Cardiac fibroblast (primary cell): ENCODE results near the gene CDK5R2.

Source experiments
- DNase-seq, 2 donors: peaks; one replicate each; pipeline versions ENCODE4 v3.0.0 to v3.0.0-alpha.2; 2010; ENCODE audit warnings: low read depth in 2 of 2
- H3K4me3 ChIP-seq, 2 donors: replicated peaks in 1 of 2; 1 replicate in 1 of 2; 2 replicates in 1 of 2; pipeline ENCODE4 v1.5.1; 2011; ENCODE audit warnings: low read depth in 2 of 2, low read length in 2 of 2, mild to moderate bottlenecking in 2 of 2, moderate library complexity in 1 of 2
- TF ChIP-seq, protein P1 (sequence below): IDR thresholded peaks from one replicate; pipeline ENCODE4 v1.5.1; 2011; ENCODE audit warnings: low read depth, mild to moderate bottlenecking, low read length, inconsistent platforms

The CDK5R2 gene

DNA sequence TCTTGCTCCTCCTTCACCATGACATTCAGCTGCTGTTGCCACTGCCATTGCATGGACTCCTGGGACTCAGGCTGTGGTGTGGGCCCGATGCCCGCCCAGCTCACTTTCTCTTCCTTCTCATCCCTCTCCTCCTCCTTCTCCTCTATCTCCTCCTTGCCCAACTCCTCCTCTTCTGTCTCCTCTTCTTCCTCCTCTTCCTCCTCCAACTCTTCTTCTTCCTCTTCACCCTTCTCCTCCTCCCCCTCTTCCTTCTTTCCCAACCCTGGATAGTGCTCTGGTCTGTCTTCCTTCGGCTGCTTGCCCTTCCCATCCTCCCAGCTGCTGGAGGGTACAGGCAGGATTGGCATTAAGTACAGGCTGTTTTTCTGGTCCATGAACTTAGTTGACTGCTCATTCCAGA lies 44.5 kb downstream of the CDK5R2 start:
- H3K4me3 ChIP-seq, result no peak overlapping the region
- TF ChIP-seq, protein P1, sequence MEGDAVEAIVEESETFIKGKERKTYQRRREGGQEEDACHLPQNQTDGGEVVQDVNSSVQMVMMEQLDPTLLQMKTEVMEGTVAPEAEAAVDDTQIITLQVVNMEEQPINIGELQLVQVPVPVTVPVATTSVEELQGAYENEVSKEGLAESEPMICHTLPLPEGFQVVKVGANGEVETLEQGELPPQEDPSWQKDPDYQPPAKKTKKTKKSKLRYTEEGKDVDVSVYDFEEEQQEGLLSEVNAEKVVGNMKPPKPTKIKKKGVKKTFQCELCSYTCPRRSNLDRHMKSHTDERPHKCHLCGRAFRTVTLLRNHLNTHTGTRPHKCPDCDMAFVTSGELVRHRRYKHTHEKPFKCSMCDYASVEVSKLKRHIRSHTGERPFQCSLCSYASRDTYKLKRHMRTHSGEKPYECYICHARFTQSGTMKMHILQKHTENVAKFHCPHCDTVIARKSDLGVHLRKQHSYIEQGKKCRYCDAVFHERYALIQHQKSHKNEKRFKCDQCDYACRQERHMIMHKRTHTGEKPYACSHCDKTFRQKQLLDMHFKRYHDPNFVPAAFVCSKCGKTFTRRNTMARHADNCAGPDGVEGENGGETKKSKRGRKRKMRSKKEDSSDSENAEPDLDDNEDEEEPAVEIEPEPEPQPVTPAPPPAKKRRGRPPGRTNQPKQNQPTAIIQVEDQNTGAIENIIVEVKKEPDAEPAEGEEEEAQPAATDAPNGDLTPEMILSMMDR, result no peak
- no peak for DNase-seq

DNA sequence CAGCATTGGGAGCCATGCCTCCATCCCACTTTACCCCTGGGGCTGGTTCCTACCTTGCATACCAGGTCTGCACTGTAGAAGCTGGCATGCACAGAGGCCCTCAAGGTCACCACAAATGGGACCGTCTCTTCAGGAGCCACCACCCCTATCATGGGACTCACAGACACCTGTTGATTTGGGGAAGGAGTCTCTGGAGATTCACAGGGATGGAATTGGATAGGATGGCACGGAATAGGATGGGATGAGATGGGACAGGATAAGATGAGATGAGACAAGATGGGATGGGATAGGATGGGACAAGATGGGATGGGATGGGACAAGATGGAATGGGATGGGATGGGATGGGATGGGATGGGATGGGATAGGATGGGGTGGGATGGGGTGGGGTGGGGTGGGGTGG lies 49.8 kb downstream of the CDK5R2 start:
- TF ChIP-seq, protein P1, result no peak
- DNase-seq, result no peak
- no peak overlapping the region for H3K4me3 ChIP-seq

DNA sequence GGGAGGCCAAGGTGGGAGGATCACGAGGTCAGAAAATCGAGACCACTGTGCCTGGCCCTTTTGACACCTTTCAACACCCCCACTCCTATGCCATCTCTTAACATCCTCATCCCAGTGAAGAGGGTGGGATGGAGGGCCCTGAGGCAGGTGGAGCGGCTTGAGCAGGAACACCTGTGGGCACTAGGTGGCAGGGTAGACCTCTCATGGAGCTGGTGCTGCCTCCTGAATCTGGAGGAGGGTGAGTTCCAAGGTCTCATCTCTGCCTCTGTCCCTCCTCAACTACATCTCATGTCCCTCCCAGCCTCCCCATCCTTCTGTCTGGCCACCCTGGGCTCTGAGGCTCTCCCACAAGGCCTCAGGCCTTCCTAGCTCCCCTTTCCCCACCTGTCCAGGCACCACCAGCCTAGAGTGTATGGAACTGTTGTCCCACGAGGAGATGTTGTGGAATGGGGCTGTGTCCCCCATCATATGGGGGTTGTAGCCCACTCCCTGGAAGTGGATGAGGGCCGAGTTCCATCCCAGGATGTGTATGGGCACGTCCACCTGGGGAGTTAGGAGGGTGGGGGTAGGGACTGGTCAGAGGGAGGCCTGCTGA lies 50.8 kb downstream of the CDK5R2 start:
- DNase-seq, result no peak
- H3K4me3 ChIP-seq, result no peak overlapping the region
- TF ChIP-seq, protein P1, result peak; percentile 36

DNA sequence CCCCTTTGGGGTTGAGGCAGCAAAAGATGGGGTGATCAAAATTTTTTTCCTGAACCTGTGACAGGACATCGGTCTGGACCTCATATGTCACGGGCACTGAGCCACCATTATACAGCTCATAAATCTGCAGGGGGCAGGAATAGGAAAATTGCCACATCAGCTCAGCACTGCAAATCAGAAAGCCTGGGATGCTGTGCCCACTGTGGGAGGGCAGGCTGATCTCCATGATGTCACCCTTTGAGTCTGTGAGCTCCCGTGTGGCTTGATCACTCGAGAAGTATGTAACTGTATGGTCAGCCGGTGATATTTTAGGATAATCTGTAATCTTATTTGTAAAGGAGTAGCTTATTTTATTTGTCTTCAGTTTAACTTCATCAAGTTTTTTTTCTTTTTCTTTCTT lies 51.4 kb downstream of the CDK5R2 start:
- DNase-seq, result no peak
- no peak overlapping the region for H3K4me3 ChIP-seq
- TF ChIP-seq, protein P1, result no peak
